GM12878 (cell line): ENCODE results near the gene UGT2B11. TPM values are rescaled to one million over a fixed set of nuclear protein-coding genes. Genes with fewer than 3 reads are reported as not detected.

Experiments used
- ATAC-seq: fragments of 200-7000 bp; cut with Tn5 transposase; 3 replicates; pipeline ENCODE4 v1.9.1; 2020; ENCODE audit warnings: mild to moderate bottlenecking, moderate library complexity
- BruUV-seq: library from RNA; stranded (reverse); fragments of 400-500 nt; replicated peaks from 2 replicates; lab custom pipeline; 2021; lab: Mats Ljungman, UMichigan
- CTCF ChIA-PET: fragments of 300-600 bp; sonication (Branson Sonifier 250); formaldehyde crosslinking; extraction: SDS; loops from one replicate; lab custom pipeline; 2021; ENCODE audit warnings: inconsistent platforms; lab: Yijun Ruan, JAX
- POLR2A ChIA-PET: fragments of 350-600 bp; formaldehyde crosslinking; extraction: SDS; loops from one replicate; lab custom pipeline; 2021; ENCODE audit warnings: inconsistent platforms; lab: Charles Lee
- RAD21 ChIA-PET: fragments of 300-600 bp; sonication (Branson Sonifier 250); formaldehyde crosslinking; loops from one replicate; lab custom pipeline; 2023; ENCODE audit warnings: antibody characterized with exemption; ENCODE audit not compliant: unreplicated experiment; lab: Charles Lee
- SMC1A ChIA-PET: fragments of 300-600 bp; sonication (Branson Sonifier 250); formaldehyde crosslinking; loops from one replicate; lab custom pipeline; 2023; ENCODE audit not compliant: unreplicated experiment, uncharacterized antibody; lab: Charles Lee
- DNase-seq: peaks from one replicate; pipeline ENCODE4 v3.0.0-alpha.2; 2011; ENCODE audit warnings: low read depth, low spot score
- FAIRE-seq: peaks from 3 replicates; lab custom pipeline; 2011; peaks lifted over from hg19 to GRCh38; lab: Jason Lieb, UNC
- H2AFZ ChIP-seq: 2 replicates; pipeline ENCODE4 v1.6.0; 2011; ENCODE audit warnings: low read depth, low read length, control low read depth; ENCODE audit not compliant: control insufficient read depth
- H3K27ac ChIP-seq: 2 replicates; pipeline ENCODE4 v1.5.1; 2011; ENCODE audit warnings: control low read depth; ENCODE audit not compliant: control insufficient read depth, insufficient read depth
- H3K27me3 ChIP-seq, 2 experiments: replicated peaks in 1 of 2; 2 replicates each; pipeline versions ENCODE4 v1.6.0 to v1.6.1; 2011; ENCODE audit warnings: low read length in 1 of 2; ENCODE audit not compliant: control insufficient read depth in 2 of 2, insufficient read depth in 2 of 2
- H3K36me3 ChIP-seq, 2 experiments: 2 replicates each; pipeline ENCODE4 v1.5.1; 2011; ENCODE audit warnings: low read length in 1 of 2; ENCODE audit not compliant: control insufficient read depth in 2 of 2, insufficient read depth in 2 of 2
- H3K4me1 ChIP-seq: 2 replicates; pipeline ENCODE4 v1.6.1; 2011; ENCODE audit warnings: mild to moderate bottlenecking, low read length, moderate library complexity, mixed read lengths; ENCODE audit not compliant: control insufficient read depth, insufficient read depth
- H3K4me2 ChIP-seq: 2 replicates; pipeline ENCODE4 v1.6.0; 2011; ENCODE audit warnings: control low read depth; ENCODE audit not compliant: control insufficient read depth, insufficient read depth
- H3K4me3 ChIP-seq: fragments of 200-600 bp; sonication (generic); 2 replicates; pipeline ENCODE4 v1.5.1; 2016
- H3K79me2 ChIP-seq: 2 replicates; pipeline ENCODE4 v1.6.0; 2011; ENCODE audit warnings: low read length; ENCODE audit not compliant: control insufficient read depth, insufficient read depth
- H3K9ac ChIP-seq: 2 replicates; pipeline ENCODE4 v1.8.0; 2011; ENCODE audit warnings: low read length, control low read depth, mixed read lengths; ENCODE audit not compliant: control insufficient read depth, insufficient read depth
- H3K9me3 ChIP-seq: replicated peaks from 3 replicates; pipeline ENCODE4 v1.5.1; 2011; ENCODE audit warnings: mild to moderate bottlenecking, low read length; ENCODE audit not compliant: control insufficient read depth, insufficient read depth
- H4K20me1 ChIP-seq: 2 replicates; pipeline ENCODE4 v1.6.0; 2011; ENCODE audit not compliant: control insufficient read depth, insufficient read depth
- BMI1 ChIP-seq: fragments of 450-650 bp; IDR thresholded peaks from 2 replicates; pipeline ENCODE4 v1.6.1; 2016; ENCODE audit warnings: mild to moderate bottlenecking, moderate library complexity, borderline replicate concordance
- DPF2 ChIP-seq: fragments of 450-650 bp; IDR thresholded peaks from 2 replicates; pipeline ENCODE4 v1.6.1; 2017; ENCODE audit warnings: mild to moderate bottlenecking
- NFYA ChIP-seq: IDR thresholded peaks from 2 replicates; pipeline ENCODE4 v1.6.1; 2011; ENCODE audit warnings: low read depth, mild to moderate bottlenecking, low read length, improper control_type of control experiment, borderline replicate concordance
- ZBTB4 ChIP-seq: fragments of 450-650 bp; formaldehyde crosslinking; IDR thresholded peaks from 2 replicates; pipeline ENCODE4 v1.4.0; 2022; ENCODE audit warnings: mild to moderate bottlenecking, moderate library complexity
- WGBS: methylation state at CpG from one replicate; pipeline ENCODE4 v1.1.6; 2016; ENCODE audit warnings: low lambda C conversion rate; ENCODE audit not compliant: insufficient replicate concordance, insufficient coverage; ENCODE audit errors: missing lambda C conversion rate; 5-methylcytosine and 5-hydroxymethylcytosine counted together
- in situ Hi-C: fragments of 300-500 bp; cut with MboI; formaldehyde crosslinking; loops from 9 replicates; pipeline ENCODE4 v1.14.3; 2018; ENCODE audit warnings: mixed read lengths
- intact Hi-C: fragments of 100-400 bp; cut with micrococcal nuclease; formaldehyde crosslinking; loops from one replicate; pipeline ENCODE4 v1.14.2; 2022; ENCODE audit not compliant: unreplicated experiment
- polyA plus RNA-seq, 11 experiments: library from polyadenylated mRNA; depleted of rRNA in 4 of 11; unstranded in 6 of 11; stranded (reverse) in 5 of 11; fragments of >200 nt; fragmentation: Nextera tagmentation in 4 of 11; fragmentation: Illumina TruSeq in 1 of 11; extraction: Ambion mirVana in 4 of 11; extraction: Trizol in 1 of 11; gene quantifications; 1 replicate in 1 of 11; 2 replicates in 10 of 11; pipeline versions ENCODE4 v1.2.1 to v1.2.3, GENCODE V29; 2011 to 2016; ENCODE audit warnings: inconsistent platforms in 2 of 11, missing spikeins in 2 of 11, low read depth in 1 of 11
- total RNA-seq, 4 experiments: library from RNA; depleted of rRNA in 3 of 4; stranded (reverse); fragments of >200 nt in 3 of 4; fragmentation: Illumina TruSeq in 1 of 4; extraction: Trizol in 1 of 4; gene quantifications; 2 replicates each; pipeline versions ENCODE4 v1.2.1 to v1.2.3, GENCODE V29; 2013 to 2021

UGT2B11 gene
- total and polyA plus RNA-seq, 10 of the 15 experiments (the other 5 are each of a cell fraction or from before 2014, with no cell fraction given), result not detected

GRCh38 chr4:69196209-69196965, 18.2 kb downstream of the UGT2B11 start:
- no peaks in the 10 kb centered on the region for H3K9me3 ChIP-seq
- ChIA-PET POLR2A (no interaction called here), CTCF (interaction anchor here (0.7 kb wide), 1 partner anchor 701 kb away, joined by 3 read pairs; no protein-coding TSS in a partner anchor), RAD21 (no interaction called here), SMC1A (no interaction called here)
- no peaks in the 10 kb centered on the region for H4K20me1 ChIP-seq
- no peak overlapping the region for H3K4me2 ChIP-seq
- intact Hi-C loops (no loop called here), in situ Hi-C loops (no loop called here)
- H3K27ac ChIP-seq, result no peak overlapping the region
- no TSS peak for BruUV-seq
- 60% methylated on average over 3 of the region's 3 CpGs for WGBS
- no peak for TF ChIP-seq NFYA
- no peak for TF ChIP-seq ZBTB4 (CRISPR knock-in tag)
- no peak for TF ChIP-seq DPF2
- TF ChIP-seq BMI1, result no peak
- DNase-seq (no peak), FAIRE-seq (no peak), ATAC-seq (no peak)
- H3K4me3 ChIP-seq, result no peak overlapping the region
- no peaks in the 10 kb centered on the region for H3K4me1 ChIP-seq
- H2AFZ ChIP-seq, result no peak overlapping the region
- no peaks in the 10 kb centered on the region for H3K27me3 ChIP-seq
- no peaks in the 10 kb centered on the region for H3K36me3 ChIP-seq
- H3K79me2 ChIP-seq, result no peaks in the 10 kb centered on the region
- H3K9ac ChIP-seq, result no peak overlapping the region
